D721Med (cell line): Measurements from ENCODE around the gene HOXA3.

Experiments used
- DNase-seq: peaks from one replicate; pipeline ENCODE4 v3.0.0; 2011; ENCODE audit warnings: low spot score; ENCODE audit not compliant: insufficient read length
- FAIRE-seq: peaks from 2 replicates; lab custom pipeline; 2011; peaks lifted over from hg19 to GRCh38; lab: Jason Lieb, UNC
- TF ChIP-seq, protein P1 (sequence below): IDR thresholded peaks from 2 replicates; pipeline ENCODE4 v1.5.1; 2012; ENCODE audit warnings: mild to moderate bottlenecking, control low read depth; ENCODE audit not compliant: insufficient read depth; ENCODE audit errors: missing control alignments

HOXA3 gene

DNA sequence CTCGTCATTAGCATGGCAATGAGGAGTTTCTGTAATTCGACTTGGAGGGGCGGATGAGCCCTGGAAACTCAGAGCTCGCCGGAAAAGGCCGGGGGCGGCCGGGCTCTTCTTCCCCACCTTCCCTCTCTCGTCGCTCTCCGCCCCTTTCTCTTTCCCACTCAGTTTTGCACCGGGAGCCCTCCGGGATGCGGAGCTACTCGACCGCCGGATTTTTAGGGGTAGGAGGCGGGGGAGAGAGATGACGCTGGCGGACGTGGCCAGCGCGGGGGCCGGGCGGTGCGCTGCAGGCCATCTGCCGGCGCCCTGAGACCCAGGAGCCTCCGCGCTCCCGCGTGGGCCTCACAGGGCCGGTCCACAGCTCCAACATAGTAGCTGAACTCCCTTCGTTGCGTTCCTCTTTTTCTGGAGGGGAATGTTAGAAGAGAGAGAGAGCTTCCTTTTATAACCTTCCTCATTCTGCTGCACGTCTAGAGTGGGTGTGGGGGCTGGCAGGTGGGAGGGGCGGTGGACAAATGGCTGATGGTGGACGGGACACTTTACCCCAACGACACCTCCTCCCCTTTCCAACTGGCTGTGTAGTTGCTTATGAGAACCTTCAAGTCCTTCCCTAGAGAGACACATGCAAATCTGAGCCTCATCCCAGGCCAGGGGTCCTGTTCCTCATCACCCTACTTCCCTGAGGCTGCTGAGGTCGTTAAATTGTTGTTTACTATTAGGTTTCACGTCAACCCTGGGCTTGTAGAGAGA lies 55.4 kb downstream of the HOXA3 start:
- TF ChIP-seq, protein P1, sequence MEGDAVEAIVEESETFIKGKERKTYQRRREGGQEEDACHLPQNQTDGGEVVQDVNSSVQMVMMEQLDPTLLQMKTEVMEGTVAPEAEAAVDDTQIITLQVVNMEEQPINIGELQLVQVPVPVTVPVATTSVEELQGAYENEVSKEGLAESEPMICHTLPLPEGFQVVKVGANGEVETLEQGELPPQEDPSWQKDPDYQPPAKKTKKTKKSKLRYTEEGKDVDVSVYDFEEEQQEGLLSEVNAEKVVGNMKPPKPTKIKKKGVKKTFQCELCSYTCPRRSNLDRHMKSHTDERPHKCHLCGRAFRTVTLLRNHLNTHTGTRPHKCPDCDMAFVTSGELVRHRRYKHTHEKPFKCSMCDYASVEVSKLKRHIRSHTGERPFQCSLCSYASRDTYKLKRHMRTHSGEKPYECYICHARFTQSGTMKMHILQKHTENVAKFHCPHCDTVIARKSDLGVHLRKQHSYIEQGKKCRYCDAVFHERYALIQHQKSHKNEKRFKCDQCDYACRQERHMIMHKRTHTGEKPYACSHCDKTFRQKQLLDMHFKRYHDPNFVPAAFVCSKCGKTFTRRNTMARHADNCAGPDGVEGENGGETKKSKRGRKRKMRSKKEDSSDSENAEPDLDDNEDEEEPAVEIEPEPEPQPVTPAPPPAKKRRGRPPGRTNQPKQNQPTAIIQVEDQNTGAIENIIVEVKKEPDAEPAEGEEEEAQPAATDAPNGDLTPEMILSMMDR: no peak
- FAIRE-seq: no peak
- no peak for DNase-seq

- FAIRE-seq: no peak
- DNase-seq: no peak
- TF ChIP-seq, protein P1: no peak
Observed at GRCh38 chr7:27095897-27096767, 56.3 kb downstream of the HOXA3 start, which contains the start of gene HOXA1. TSS of gene HOXA1 (minus strand) at chr7:27096000. CDS start at chr7:27095912, 88 bp downstream.

DNA sequence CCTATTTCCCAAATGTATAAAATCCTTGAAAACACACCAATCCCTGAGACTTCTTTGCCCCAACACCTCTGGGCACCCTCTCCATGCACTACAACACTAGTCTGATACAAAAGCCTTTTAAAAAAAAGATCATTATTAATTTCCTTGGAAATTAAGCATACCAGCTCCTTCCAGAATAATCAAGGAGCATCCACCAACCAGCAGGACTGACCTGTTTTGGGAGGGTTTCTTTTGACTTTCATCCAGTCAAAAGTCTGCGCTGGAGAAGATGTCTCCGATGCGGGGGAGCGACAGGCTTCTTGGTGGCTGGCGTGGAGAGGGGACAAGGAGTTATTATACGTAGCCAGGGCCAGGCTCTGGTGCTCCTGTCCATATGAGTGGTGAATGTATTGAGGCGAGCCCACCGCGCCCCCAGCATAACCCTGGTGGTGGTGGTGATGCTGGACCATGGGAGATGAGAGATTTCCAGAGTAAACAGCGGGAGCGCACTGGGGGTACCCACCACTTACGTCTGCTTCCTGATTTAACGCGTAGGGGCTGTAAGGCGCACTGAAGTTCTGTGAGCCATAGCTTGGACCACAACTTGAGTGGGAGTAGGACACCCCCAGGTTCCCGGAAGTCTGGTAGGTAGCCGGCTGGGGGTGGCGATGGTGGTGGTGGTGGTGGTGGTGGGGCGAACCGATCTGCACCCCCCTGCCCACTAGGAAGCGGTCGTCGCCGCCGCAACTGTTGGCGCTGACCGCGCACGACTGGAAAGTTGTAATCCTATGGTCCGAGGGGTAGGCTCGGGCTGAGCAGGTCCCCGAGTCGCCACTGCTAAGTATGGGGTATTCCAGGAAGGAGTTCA lies 57.1 kb downstream of the HOXA3 start:
- DNase-seq (no peak), FAIRE-seq (no peak)

GRCh38 chr7:27094304-27095049 lies 57.9 kb downstream of the HOXA3 start:
- FAIRE-seq (no peak), DNase-seq (no peak)
- TF ChIP-seq, protein P1: no peak

More for the DNA sequence above, 57.1 kb downstream of the HOXA3 start:
- TF ChIP-seq, protein P1: no peak

GRCh38 chr7:27093184-27093895 lies 59.0 kb downstream of the HOXA3 start:
- TF ChIP-seq, protein P1: no peak
- DNase-seq (no peak), FAIRE-seq (no peak)

DNA sequence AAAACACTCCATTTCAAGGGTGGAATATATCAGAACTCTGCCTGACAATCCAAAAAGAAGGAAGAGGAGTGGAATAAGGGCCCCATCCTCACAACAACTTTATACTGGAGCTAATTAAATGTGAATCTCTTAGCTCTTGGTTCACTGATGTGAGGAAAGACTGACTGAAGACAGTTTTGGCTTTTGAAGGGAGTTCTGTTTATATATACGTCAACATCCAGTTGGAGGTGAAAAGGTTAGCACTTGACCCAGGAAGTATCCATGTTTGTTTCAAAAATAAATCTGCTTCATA lies 59.6 kb downstream of the HOXA3 start:
- FAIRE-seq: no peak
- TF ChIP-seq, protein P1: no peak
- no peak for DNase-seq
